CD4-positive, alpha-beta memory T cell (primary cell): ENCODE data around the gene TUBB3. TPM values are rescaled to one million over a fixed set of nuclear protein-coding genes. Genes with fewer than 3 reads are reported as not detected.

Experiments used
- CTCF ChIA-PET: fragments of 350-600 bp; sonication (Branson Sonifier 250); formaldehyde crosslinking; loops from one replicate; lab custom pipeline; 2021; ENCODE audit warnings: inconsistent platforms; ENCODE audit not compliant: partially characterized antibody; lab: Charles Lee
- POLR2A ChIA-PET: fragments of 350-600 bp; sonication (Branson Sonifier 250); formaldehyde crosslinking; loops from one replicate; lab custom pipeline; 2021; ENCODE audit not compliant: partially characterized antibody; lab: Charles Lee
- DNase-seq, 5 donors: peaks; one replicate each; pipeline versions ENCODE4 v3.0.0 to v3.0.0-alpha.2; 2020 to 2022; ENCODE audit warnings: mixed read lengths in 1 of 5
- H3K27ac ChIP-seq: one replicate; pipeline ENCODE4 v1.7.0; 2013; ENCODE audit warnings: low read depth, low read length
- H3K27me3 ChIP-seq: 2 replicates; pipeline ENCODE4 v1.7.0; 2013; ENCODE audit warnings: mild to moderate bottlenecking, low read length, moderate library complexity; ENCODE audit not compliant: insufficient read depth
- H3K36me3 ChIP-seq: 2 replicates; pipeline ENCODE4 v1.7.0; 2013; ENCODE audit warnings: mild to moderate bottlenecking, low read length, moderate library complexity; ENCODE audit not compliant: insufficient read depth
- H3K4me1 ChIP-seq: 2 replicates; pipeline ENCODE4 v1.7.0; 2013; ENCODE audit warnings: mild to moderate bottlenecking, low read length, moderate library complexity; ENCODE audit not compliant: insufficient read depth
- H3K4me3 ChIP-seq, 2 donors: one replicate each; pipeline ENCODE4 v1.7.0; 2013; ENCODE audit warnings: low read length in 2 of 2, mild to moderate bottlenecking in 1 of 2
- H3K9me3 ChIP-seq, 2 donors: one replicate each; pipeline ENCODE4 v1.7.0; 2013; ENCODE audit warnings: low read length in 2 of 2, control low read depth in 1 of 2; ENCODE audit not compliant: control insufficient read depth in 1 of 2
- H3K27ac Mint-ChIP-seq, 7 donors: one replicate each; pipeline ENCODE4 v1.8.0; 2020 to 2021; ENCODE audit warnings: mixed read lengths in 7 of 7, mild to moderate bottlenecking in 6 of 7, inconsistent platforms in 3 of 7, moderate library complexity in 3 of 7
- H3K27me3 Mint-ChIP-seq, 2 donors: one replicate each; pipeline ENCODE4 v1.8.0; 2020 to 2021; ENCODE audit warnings: mixed read lengths in 2 of 2
- H3K36me3 Mint-ChIP-seq, 2 donors: one replicate each; pipeline ENCODE4 v1.8.0; 2020 to 2021; ENCODE audit warnings: mixed read lengths in 2 of 2, inconsistent platforms in 1 of 2, mild to moderate bottlenecking in 1 of 2
- H3K4me1 Mint-ChIP-seq, 4 donors: one replicate each; pipeline ENCODE4 v1.8.0; 2020 to 2021; ENCODE audit warnings: mixed read lengths in 4 of 4, mild to moderate bottlenecking in 1 of 4
- H3K4me3 Mint-ChIP-seq, 8 donors: one replicate each; pipeline ENCODE4 v1.8.0; 2020 to 2021; ENCODE audit warnings: mixed read lengths in 8 of 8, mild to moderate bottlenecking in 7 of 8, moderate library complexity in 6 of 8, inconsistent platforms in 3 of 8
- H3K9me3 Mint-ChIP-seq, 8 donors: one replicate each; pipeline ENCODE4 v1.8.0; 2020 to 2021; ENCODE audit warnings: mixed read lengths in 8 of 8, mild to moderate bottlenecking in 5 of 8, inconsistent platforms in 3 of 8, moderate library complexity in 1 of 8
- intact Hi-C: fragments of 100-400 bp; cut with micrococcal nuclease; formaldehyde crosslinking; loops from one replicate; pipeline ENCODE4 v1.15.1; 2023
- polyA plus RNA-seq, 2 donors: library from polyadenylated mRNA; unstranded; fragments of 300-500 nt; fragmentation: Illumina TruSeq; gene quantifications; one replicate each; pipeline ENCODE4 v1.2.3, GENCODE V29; 2021
- total RNA-seq, 2 experiments: library from RNA; stranded (reverse); gene quantifications; one replicate each; pipeline ENCODE4 v1.2.3, GENCODE V29; 2021

Gene TUBB3
- total and polyA plus RNA-seq, 4 experiments from 2014 or later = 0.73 TPM; not detected in 3

DNA sequence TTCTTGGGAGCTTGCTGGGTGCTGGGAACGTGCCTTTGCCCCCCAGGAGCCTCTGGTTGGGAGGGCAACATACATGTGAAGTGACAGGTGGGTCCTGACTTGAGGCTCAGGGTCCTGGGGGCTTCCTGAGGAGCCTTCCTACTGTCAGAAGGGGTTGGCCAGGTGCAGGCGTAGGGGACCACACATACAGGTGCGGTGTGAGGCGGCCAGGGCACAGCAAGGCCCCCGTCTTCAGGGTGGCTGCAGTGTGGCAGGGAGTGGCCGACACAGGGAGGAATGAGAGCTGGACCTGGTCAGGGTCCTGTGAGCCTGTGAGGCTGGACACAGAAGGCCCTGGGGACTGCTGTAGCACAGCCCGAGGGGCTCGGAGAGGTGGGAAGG is 39.1 kb upstream of the TUBB3 start:
- peak overlapping the region in 1 of 7 donors; percentile 54 for H3K27ac Mint-ChIP-seq
- no peak overlapping the region for H3K4me3 Mint-ChIP-seq
- no peaks in the 10 kb centered on the region for H3K4me1 ChIP-seq
- peaks cover 0 to 2% (median 0%) of the 10 kb centered on the region in 8 donors for H3K9me3 Mint-ChIP-seq
- H3K9me3 ChIP-seq = no peaks in the 10 kb centered on the region
- no peaks in the 10 kb centered on the region for H3K27me3 ChIP-seq
- H3K36me3 Mint-ChIP-seq = peaks cover 54 to 58% of the 10 kb centered on the region in 2 donors
- peaks cover 4 to 16% (median 12%) of the 10 kb centered on the region in 4 donors for H3K4me1 Mint-ChIP-seq
- no peak for DNase-seq
- POLR2A ChIA-PET = no interaction called here
- H3K4me3 ChIP-seq = no peak overlapping the region
- peaks cover 59% of the 10 kb centered on the region for H3K36me3 ChIP-seq
- H3K27ac ChIP-seq = no peak overlapping the region
- CTCF ChIA-PET = no interaction called here
- intact Hi-C loops = no loop called here
- H3K27me3 Mint-ChIP-seq = no peaks in the 10 kb centered on the region

DNA sequence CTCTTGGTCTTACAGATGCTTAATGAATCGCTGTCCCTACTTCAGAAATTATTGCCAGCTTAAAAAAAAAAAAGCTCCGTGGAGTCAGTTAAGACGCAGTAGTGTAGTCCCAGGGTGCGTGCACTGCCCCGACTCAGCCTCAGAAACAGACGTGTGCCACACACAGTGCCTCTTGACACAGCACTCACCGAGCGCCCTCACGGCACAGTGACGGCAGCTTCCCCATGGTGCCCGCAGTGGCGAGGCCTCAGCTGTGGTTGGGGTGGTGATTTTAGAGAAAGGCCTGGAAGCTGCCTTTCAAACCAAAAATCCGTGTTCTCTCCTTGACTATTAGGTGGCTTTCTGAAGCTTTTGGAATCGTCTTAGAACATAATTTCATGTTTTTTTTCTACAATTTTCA is 35.9 kb upstream of the TUBB3 start:
- Mint-ChIP-seq H3K36me3 (peaks cover 41 to 63% of the 10 kb centered on the region in 2 donors), H3K4me3 (no peak overlapping the region)
- H3K36me3 ChIP-seq = peaks cover 54% of the 10 kb centered on the region

DNA sequence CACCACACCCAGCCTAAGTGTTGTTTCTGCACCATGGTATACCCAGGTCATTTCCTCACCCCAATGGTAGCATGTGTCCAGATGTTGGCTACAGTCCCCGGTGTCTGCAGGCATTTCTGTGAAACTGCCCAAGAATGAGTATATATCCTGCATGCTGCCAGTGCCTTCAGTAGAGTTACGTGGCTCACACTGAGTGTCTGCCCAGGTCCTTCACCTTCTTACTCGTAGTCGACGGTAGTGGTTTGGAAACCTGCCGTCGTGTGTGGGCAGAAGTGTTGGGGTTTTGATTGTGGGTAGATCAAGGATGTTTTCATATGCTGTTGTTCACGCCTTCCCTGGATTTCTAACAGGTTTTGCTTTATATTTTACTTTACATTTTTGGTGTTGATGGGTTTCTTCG is 32.9 kb upstream of the TUBB3 start:
- DNase-seq = no peak
- Mint-ChIP-seq H3K4me1 (peaks cover 6 to 8% (median 7%) of the 10 kb centered on the region in 4 donors), H3K27me3 (no peaks in the 10 kb centered on the region), H3K4me3 (no peak overlapping the region), H3K9me3 (peaks cover 0 to 2% (median 0%) of the 10 kb centered on the region in 8 donors), H3K36me3 (peaks cover 26 to 63% of the 10 kb centered on the region in 2 donors), H3K27ac (peak overlapping the region in 2 of 7 donors; percentile 33 to 62)
- peaks cover 4% of the 10 kb centered on the region for H3K4me1 ChIP-seq
- no peak overlapping the region for H3K27ac ChIP-seq
- no peaks in the 10 kb centered on the region for H3K27me3 ChIP-seq
- ChIA-PET CTCF (interaction anchor here (0.7 kb wide), 1 partner anchor 9 kb away, joined by 3 read pairs; no protein-coding TSS in a partner anchor), POLR2A (no interaction called here)
- H3K4me3 ChIP-seq = no peak overlapping the region
- no peaks in the 10 kb centered on the region for H3K9me3 ChIP-seq
- intact Hi-C loops = no loop called here
- H3K36me3 ChIP-seq = peaks cover 45% of the 10 kb centered on the region

More for the DNA sequence above, 35.9 kb upstream of the TUBB3 start:
- Histone ChIP-seq H3K4me3 (no peak overlapping the region), H3K27me3 (no peaks in the 10 kb centered on the region), H3K4me1 (peaks cover 4% of the 10 kb centered on the region), H3K9me3 (no peaks in the 10 kb centered on the region), H3K27ac (no peak overlapping the region)
- peaks cover 6 to 14% (median 11%) of the 10 kb centered on the region in 4 donors for H3K4me1 Mint-ChIP-seq
- DNase-seq = no peak
- intact Hi-C loops = no loop called here
- H3K27ac Mint-ChIP-seq = peak overlapping the region in 2 of 7 donors; percentile 54 to 59
- peaks cover 0 to 2% (median 0%) of the 10 kb centered on the region in 8 donors for H3K9me3 Mint-ChIP-seq
- H3K27me3 Mint-ChIP-seq = no peaks in the 10 kb centered on the region
- POLR2A ChIA-PET = no interaction called here
- CTCF ChIA-PET = interaction anchor here (1.1 kb wide), 1 partner anchor 187 kb away, joined by 4 read pairs; no protein-coding TSS in a partner anchor

DNA sequence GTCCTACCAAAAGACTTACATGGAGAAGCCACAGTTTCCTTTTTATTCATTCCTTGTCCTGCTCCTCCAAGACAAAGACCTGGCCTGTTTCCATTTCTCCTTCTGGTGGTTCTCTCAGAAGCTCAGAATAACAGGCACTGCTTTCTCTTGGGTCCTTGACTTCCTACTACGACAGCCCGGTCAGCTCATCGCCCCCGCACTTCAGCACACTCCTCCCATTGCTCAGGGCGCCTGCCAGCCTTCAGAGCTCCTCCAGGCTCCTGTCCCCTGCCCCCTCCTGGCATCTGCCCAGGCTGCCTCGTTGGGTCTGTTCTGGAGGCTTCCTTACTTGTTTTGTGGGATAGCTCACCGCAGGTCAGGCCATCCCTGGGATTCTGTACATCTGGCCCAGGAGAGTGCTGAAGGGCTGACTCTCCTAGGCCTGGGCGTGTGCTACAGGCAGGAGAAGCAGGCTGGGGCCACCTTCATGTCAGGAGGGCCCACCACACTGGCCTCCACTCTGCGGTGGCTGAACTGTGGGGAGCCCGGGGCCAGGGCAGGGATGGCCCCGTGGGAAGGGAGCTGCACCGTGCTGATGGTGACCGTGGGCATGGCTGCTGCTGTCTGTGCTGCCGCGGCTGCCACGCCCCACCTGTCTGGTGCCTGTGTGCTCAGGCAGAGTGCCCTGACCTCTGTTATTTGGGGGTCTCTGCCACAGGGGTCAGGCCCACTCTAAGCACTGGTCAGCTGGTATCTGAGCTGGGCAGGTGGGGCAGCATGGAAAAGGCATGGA is 32.1 kb upstream of the TUBB3 start:
- H3K27ac ChIP-seq = no peak overlapping the region
- Mint-ChIP-seq H3K4me1 (peaks cover 4 to 7% (median 5%) of the 10 kb centered on the region in 4 donors), H3K27me3 (no peaks in the 10 kb centered on the region), H3K4me3 (no peak overlapping the region), H3K9me3 (peaks cover 0 to 2% (median 0%) of the 10 kb centered on the region in 8 donors), H3K27ac (peak overlapping the region in 3 of 7 donors; percentile 55 to 84 (median 60)), H3K36me3 (peaks cover 21 to 63% of the 10 kb centered on the region in 2 donors)
- DNase-seq = no peak
- H3K27me3 ChIP-seq = no peaks in the 10 kb centered on the region
- CTCF ChIA-PET = interaction anchor here (0.7 to 0.9 kb wide), 2 partner anchors 8 to 19 kb away, joined by 3 read pairs; no protein-coding TSS in a partner anchor
- POLR2A ChIA-PET = interaction anchor here (0.9 kb wide), 1 partner anchor 28 kb away, joined by 3 read pairs; the partner anchor contains the start of gene MC1R
- intact Hi-C loops = no loop called here
- H3K4me3 ChIP-seq = no peak overlapping the region
- no peaks in the 10 kb centered on the region for H3K9me3 ChIP-seq
- H3K36me3 ChIP-seq = peaks cover 48% of the 10 kb centered on the region
- peaks cover 4% of the 10 kb centered on the region for H3K4me1 ChIP-seq

DNA sequence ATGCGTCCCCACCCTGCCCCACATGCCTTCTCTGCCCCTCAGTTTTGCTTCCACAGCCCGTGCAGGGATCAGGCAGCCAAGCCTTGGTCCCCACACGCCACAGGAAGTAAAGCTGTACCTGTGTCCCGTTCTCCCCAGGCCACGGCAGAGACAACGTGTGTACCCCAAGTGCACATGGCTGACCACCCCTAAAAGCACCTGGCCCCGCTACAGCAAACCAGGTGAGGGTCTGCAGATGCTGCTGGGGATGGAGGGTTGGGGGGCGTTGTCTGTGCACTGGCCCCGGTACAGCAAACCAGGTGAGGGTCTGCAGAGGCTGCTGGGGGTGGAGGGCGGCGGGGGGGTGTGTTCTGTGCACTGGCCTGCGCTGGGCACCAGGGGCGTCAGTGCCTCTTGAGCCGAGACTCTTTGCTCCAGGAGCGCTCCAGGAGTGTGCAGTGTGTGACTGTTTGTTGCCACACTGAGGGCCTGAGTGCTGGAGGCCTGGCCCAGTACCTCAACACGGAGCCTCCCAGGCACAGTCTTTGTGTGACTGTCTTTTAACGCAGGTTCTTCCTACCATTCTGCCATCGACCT is 31.0 kb upstream of the TUBB3 start:
- ChIA-PET CTCF (interaction anchor here (1.3 kb wide), 1 partner anchor 17 kb away, joined by 6 read pairs; no protein-coding TSS in a partner anchor), POLR2A (interaction anchor here (0.9 kb wide), 1 partner anchor 26 kb away, joined by 3 read pairs; the partner anchor contains the start of gene MC1R)
- Mint-ChIP-seq H3K9me3 (peaks cover 0 to 2% (median 0%) of the 10 kb centered on the region in 8 donors), H3K27ac (peak overlapping the region in 2 of 7 donors; percentile 30 to 60), H3K4me1 (peaks cover 4 to 7% (median 5%) of the 10 kb centered on the region in 4 donors), H3K27me3 (no peaks in the 10 kb centered on the region), H3K4me3 (no peak overlapping the region), H3K36me3 (peaks cover 18 to 58% of the 10 kb centered on the region in 2 donors)
- Histone ChIP-seq H3K4me1 (peaks cover 4% of the 10 kb centered on the region), H3K9me3 (no peaks in the 10 kb centered on the region), H3K27me3 (no peaks in the 10 kb centered on the region), H3K4me3 (no peak overlapping the region), H3K27ac (no peak overlapping the region), H3K36me3 (peaks cover 46% of the 10 kb centered on the region)
- intact Hi-C loops = no loop called here
- no peak for DNase-seq

DNA sequence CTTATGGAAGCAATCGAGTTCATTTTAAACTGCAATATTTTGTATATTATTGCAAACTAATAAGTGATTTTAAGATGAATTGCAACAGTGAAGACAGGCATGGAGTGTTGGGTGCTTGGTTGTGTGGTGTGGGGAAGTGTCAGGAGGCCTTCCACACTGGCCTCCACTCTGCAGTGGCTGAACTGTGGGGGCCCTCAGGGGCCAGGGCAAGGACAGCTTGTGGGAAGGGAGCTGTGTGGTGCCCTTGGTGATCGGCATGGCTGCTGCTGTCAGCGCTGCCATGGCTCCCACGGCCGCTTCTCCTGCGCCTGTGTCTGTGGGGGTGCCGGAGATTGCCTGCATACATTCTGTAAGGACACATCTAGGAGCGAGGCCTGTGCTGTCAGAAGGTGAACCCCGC is 30.5 kb upstream of the TUBB3 start:
- CTCF ChIA-PET = interaction anchor here (1.3 kb wide), 1 partner anchor 16 kb away, joined by 6 read pairs; no protein-coding TSS in a partner anchor
- no peak overlapping the region for H3K27ac Mint-ChIP-seq
- Histone ChIP-seq H3K9me3 (no peaks in the 10 kb centered on the region), H3K36me3 (peaks cover 45% of the 10 kb centered on the region), H3K4me1 (peaks cover 4% of the 10 kb centered on the region), H3K27ac (no peak overlapping the region), H3K27me3 (no peaks in the 10 kb centered on the region), H3K4me3 (no peak overlapping the region)
- POLR2A ChIA-PET = no interaction called here
- peaks cover 4 to 7% (median 5%) of the 10 kb centered on the region in 4 donors for H3K4me1 Mint-ChIP-seq
- H3K4me3 Mint-ChIP-seq = no peak overlapping the region
- intact Hi-C loops = no loop called here
- H3K27me3 Mint-ChIP-seq = no peaks in the 10 kb centered on the region
- H3K36me3 Mint-ChIP-seq = peaks cover 16 to 57% of the 10 kb centered on the region in 2 donors
- H3K9me3 Mint-ChIP-seq = peaks cover 0 to 2% (median 0%) of the 10 kb centered on the region in 8 donors
- DNase-seq = no peak
